EH (cell line): ENCODE measurements around the gene L1CAM.

ENCODE experiments used
- DNase-seq: peaks from one replicate; pipeline ENCODE4 v3.0.0-alpha.2; 2015; ENCODE audit warnings: low read depth

The L1CAM gene

GRCh38 chrX:153922932-153923857 lies 37.2 kb upstream of the L1CAM start:
- peak; percentile 68 for DNase-seq

DNA sequence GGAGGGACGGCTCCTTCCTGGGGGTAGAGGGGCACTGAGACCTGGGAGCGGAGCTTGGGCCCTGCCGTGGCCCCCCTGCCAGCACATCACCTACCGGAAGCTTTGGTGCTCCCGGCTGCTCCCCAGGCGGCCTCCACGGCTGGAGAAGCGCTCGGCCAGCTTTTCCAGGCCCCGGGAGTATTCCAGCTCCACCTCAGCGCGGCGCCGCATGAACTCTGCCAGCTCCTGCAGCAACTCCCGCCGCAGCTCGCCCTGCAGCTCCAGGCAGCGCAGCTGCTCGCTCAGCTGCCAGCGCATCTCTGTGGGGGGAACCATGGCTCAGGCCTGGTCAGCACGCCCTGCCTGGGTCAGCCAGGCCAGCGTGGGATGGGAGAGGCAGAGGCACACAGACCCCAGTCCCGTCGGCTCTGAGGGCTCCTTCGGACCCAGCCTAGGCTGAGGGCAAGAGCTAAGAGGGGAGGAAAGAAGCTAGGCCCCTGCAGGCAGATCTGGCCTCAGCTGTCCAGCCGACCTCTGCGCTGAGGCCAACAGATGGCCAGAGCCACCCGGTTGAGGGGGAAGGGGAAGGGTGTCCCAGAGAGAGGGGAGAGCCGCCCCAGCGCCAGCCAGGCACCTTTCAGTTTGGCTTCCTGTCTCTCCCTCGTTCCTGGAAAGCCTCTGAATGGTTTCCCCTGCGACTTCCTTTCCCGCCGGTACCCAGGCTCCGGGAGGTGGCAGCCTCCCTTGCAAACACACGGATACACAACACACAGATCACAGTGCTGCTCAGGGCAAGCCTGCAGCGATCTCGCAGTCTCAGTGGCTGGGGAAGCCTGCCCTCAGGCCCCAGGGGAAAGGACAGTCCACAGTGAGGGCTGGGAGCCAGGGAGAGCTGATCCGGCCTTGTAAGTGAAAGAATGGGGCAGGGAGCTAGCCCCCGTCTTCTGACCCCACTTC lies 35.8 kb upstream of the L1CAM start:
- DNase-seq: no peak

GRCh38 chrX:153921070-153921469 lies 35.1 kb upstream of the L1CAM start:
- DNase-seq: no peak

DNA sequence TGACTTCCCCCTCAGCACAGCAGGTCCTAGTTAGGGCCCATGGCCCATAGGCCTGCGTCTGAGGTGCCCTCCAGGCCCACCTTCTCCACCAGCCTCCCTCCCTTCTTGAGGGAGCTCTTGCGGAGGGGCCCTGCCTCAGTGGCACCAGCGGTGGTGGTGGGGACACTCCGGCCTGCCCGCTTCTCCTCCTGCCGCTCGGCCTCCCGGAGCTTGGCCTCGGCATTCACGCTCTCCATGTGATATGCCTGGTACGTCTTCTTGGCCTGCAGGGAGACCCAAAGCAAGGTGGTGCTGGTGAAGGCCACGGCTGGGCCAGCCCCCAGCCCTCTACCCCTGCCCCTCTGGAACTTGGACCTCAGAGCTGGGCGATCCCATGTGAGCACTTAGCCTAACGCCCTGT lies 34.6 kb upstream of the L1CAM start:
- no peak for DNase-seq

- no peak for DNase-seq
Measured at GRCh38 chrX:153919281-153919680, 33.3 kb upstream of the L1CAM start.

DNA sequence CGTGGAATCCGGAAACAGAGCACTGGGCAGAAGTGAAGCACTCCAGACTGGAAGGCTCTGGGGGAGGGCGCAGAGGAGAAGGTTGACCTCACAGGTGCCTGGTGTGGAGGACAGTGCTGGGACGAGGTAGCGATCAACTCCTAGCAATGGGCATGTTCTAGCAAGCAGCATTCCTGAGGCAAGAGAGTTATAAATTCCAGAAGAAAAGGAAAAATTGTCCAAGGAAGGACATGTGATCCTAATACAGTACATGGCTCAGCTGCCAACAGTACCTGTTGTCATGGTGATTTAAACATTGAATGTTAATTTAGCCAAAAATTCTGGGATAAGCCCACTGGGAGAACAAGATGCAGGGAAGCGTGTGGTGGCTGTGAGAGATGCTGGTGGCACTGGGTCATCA lies 31.9 kb upstream of the L1CAM start:
- DNase-seq: no peak

- no peak for DNase-seq
Measured at GRCh38 chrX:153913701-153914100, 27.7 kb upstream of the L1CAM start.

DNA sequence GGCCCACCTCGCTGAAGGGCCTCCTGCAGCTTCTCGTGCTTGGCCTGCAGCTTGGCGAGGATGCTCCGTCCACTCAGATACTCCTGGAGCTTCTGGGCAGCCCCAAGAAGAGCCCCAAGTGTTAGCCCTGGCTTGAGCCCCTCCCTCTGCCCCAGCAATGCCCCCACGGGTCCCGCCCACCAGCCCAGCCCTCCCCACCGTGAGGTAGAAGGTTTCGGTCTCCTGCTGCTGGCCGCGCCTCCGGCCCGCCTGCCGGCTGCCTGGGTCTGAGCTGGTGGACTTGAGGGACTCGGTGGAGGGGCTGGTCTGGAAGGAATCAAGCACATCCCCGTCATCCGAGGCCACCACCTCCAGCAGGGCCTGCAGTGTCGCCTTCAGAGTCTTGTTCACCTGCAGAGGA lies 27.2 kb upstream of the L1CAM start:
- no peak for DNase-seq

DNA sequence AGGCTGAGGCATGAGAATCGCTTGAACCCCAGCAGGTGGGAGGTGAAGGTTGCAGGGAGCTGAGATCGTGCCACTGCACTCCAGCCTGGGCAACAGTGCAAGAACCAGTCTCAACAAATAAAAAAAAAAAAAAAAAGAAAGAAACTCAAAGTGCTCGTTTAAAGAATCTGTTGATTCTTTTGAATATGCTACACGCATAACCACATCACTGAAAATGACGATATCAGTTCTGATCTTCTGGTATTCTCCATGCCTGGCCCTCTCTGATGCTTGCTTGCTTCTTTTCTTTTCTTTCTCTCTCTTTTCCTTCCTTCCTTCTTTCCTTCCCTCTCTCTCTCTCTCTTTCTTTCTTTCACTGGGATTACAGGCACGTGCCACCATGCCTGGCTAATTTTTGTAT lies 25.8 kb upstream of the L1CAM start:
- no peak for DNase-seq

GRCh38 chrX:153910446-153910845 lies 24.5 kb upstream of the L1CAM start:
- no peak for DNase-seq

DNA sequence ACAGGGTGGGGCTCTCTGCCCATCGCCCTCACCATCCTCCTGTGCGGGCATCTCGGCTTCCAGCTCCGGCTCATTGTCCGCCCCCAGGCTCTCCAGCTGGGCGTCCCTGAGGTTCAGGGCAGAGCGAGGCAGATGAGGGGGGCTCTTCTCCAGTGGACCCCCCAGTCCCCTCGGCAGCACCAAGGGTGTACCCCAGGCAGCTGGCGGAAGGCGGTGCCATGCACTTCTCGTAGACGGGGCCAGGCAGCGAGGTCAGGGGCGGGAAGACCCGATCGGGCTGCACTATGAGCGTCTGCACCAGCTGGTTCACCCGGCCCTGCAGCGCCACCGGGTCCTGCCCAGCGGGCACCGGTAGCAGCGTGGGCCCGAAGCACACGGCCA lies 24.0 kb upstream of the L1CAM start:
- no peak for DNase-seq

DNA sequence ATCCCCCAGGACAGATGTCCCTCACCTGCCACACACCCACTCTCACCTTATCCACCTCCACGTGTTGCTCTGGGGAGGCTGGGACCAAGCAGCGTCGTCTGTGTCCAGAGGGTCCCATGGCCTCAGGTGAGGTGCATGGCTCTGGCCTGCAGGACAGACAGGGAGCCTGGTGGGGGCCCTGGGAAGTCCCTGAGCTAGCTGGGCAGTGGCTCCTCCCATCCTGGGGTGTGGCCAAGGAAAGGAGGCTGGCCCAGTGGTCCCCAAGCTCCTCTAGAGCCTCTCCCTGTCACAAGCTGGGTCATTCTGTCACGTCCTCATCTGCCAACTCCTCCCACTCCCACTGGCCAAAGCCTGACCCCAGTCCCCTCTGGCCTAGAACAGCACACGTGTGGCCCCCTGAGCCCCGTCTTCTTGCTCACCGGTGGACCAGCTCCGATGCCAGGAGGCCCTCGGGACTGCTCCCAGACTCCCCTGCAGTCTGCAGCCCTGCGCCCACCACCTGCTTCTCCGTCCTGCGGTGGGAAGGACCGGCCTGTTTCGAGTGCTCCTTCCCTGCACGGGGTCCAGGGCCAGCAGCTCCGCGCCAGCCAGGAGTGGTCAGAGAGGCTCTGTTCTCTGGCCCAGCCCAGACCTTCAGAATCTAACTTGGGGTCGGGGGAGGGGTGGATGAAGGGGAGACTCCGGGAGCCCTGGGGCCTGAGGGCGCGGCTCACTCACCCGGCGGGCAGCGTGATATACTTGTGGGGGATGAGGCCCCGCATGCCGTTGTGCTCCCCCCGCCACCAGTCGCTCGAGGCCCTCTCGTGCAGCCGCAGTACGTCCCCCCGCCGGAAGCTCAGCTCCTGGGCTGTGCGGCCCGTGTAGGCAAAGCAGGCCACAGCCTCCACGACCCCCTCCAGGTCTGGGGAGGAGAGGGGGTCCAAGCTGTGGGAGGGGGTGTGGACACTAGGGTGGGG lies 23.3 kb upstream of the L1CAM start:
- peak; percentile 16 for DNase-seq

DNA sequence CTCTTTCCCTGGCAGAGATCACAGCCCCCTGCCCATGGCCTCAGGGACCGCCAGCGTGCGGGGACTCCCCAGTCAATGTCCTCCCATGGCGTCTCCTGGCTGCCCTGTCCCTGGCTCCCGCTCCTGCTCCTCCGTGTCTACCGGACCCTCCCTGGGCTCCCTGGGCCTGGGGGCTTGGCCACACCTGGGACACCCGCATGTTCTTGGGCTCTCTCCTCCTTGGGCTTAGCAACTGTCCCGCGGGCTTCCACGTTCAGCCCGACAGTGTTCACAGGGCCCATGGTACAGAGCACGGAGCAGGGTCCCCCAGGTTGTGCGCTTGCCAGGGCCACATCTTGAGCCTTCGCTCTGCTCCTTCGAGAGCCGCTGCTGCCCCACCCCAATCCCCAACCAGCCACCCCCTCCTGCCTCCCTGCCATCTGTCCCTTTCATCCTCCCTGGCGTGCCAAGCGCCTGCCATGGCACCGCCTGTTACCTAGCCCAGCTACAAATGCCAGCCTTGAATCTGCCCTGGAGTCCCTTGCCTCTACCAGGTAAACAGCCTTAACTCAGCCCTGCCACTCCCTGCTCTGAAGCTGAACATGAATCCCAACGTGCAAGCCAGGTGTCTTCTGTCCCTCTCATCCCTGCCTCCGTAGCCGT lies 22.4 kb upstream of the L1CAM start:
- no peak for DNase-seq

- DNase-seq: no peak
Measured at GRCh38 chrX:153907456-153907855, 21.5 kb upstream of the L1CAM start.

GRCh38 chrX:153906126-153906917 lies 20.3 kb upstream of the L1CAM start:
- no peak for DNase-seq

- DNase-seq: no peak
Measured at GRCh38 chrX:153905481-153906095, 19.6 kb upstream of the L1CAM start.

GRCh38 chrX:153903991-153904957 lies 18.3 kb upstream of the L1CAM start, which contains the start of gene AVPR2:
TSS of gene AVPR2 (plus strand) at chrX:153904673. CDS start at chrX:153905146, 473 bp downstream.
- DNase-seq: no peak

DNA sequence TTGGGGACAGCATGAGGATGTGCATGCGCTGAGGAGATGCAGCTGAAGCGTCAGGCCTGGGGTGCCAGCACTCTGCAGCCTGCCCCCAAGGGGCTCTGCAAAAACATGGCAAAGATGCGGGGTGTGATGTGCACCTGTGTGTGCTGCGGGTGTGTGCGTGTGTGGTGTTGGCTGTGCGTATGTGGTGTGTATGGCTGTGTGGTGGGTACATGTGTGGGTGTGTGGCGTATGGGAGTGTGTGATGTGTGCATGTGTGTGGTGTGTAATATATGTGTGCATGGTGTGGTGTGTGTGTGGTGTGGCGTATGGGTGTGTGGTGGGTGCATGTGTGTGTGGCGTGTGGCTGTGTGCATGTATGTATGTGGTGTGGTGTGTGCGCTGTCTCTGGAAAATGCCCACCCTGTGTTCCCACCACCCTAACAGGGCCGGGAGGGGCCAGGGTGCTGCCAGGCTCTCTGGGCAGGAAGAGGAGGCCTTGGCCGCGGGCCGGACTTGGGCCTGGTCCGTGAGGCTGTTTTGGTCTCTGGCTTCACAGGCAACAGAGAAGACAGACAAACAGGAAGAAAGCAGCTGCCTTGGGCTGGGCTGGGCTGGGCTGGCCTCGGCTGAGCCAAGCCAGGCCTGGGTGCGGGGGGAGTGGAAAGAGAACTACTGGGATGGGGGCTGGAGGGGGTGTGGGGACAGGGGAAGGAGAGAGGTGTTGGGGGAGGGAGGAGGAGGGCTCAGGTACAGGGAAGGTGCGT lies 17.4 kb upstream of the L1CAM start:
- no peak for DNase-seq
